GM12872 (cell line): ENCODE data around the gene ZNF10.

ENCODE experiments used
- CTCF ChIP-seq: IDR thresholded peaks from 3 replicates; pipeline ENCODE4 v1.5.1; 2011; ENCODE audit warnings: low read depth, mild to moderate bottlenecking, low read length, moderate library complexity; ENCODE audit not compliant: insufficient read depth

ZNF10 gene

GRCh38 chr12:133165776-133166175, 35.3 kb downstream of the ZNF10 start:
- TF ChIP-seq CTCF, result no peak

DNA sequence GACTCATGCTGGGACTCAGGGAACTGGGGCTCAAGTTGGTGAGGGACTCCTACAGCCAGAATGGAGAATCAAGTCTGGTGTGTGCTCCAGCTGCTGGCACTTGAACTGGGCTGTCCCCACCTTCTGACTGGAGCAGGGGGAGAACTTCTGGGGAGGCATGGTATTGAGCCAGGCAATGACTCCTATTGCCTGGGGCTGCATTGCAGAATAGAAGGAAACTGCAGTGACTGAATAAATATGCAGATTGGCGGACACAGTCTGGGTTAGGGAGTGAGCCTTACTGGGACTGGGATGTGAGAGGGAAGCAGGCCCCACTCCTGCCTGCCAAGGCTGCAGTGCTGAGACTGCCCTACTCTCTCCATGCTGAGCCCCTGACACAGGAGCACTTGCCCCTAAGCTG, 42.1 kb downstream of the ZNF10 start:
- no peak for TF ChIP-seq CTCF

GRCh38 chr12:133174901-133175300, 44.5 kb downstream of the ZNF10 start:
- TF ChIP-seq CTCF, result no peak

DNA sequence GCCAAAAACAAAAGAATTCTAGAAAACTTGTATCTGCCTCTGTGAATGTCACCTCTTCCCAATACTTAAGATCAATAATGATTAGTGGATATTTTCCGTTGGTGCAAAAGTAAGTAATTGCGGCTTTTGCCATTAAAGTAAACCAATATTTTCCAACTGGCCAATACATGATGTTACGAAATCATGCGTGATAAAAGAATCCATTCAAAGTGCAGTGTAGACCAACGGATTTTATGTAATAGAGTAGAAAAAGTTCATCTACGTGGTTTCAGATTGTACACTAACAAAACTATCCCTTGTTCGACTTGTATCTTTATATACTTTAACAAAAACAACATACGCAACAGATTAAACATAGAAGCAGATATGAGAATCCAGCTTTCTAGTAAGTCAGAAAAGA, 50.2 kb downstream of the ZNF10 start:
- no peak for TF ChIP-seq CTCF

- TF ChIP-seq CTCF, result peak; percentile 87
Observed at GRCh38 chr12:133181238-133181959, 51.0 kb downstream of the ZNF10 start, which contains the start of gene ZNF268. TSS of gene ZNF268 (plus strand) at chr12:133181495. CDS start at chr12:133181998, 503 bp downstream.

GRCh38 chr12:133190176-133190575, 59.7 kb downstream of the ZNF10 start:
- TF ChIP-seq CTCF, result no peak

- TF ChIP-seq CTCF, result no peak
Observed at GRCh38 chr12:133192847-133193246, 62.4 kb downstream of the ZNF10 start.

DNA sequence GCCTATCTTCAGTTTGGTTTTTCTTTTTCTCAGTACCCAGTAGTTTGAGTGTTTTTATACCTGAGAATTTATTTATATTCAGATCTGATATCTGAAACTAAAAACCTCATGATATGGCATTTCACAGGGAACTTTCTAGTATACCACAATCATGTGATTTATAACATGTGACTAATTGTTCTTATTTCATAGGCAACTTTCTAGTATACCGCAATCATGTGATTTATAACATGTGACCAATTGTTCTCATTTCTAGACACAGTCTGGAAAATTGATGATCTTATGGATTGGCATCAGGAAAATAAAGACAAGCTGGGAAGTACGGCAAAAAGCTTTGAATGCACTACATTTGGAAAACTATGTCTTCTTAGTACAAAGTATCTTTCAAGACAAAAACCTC, 71.5 kb downstream of the ZNF10 start:
- TF ChIP-seq CTCF, result no peak
